ENCODE data around the gene GMCL2.

Gene GMCL2

DNA sequence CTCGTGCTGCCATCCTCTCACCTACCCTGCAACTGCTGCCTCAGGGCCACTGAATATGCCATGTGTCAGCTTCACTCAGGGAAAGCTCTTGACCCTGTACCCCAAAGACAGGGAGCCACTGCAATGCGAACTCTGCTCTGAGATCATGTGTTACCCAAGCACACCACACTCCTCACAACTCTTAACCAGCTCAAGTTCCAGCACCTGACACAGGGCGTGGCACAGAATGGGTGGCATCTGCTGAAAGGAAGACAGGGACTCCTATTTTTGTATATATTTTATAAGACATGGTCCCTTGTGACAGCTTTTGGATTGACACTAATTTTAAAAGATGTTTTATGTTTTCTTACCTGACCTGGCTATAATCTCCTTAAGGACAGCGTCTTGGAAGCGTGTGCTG lies 34.7 kb upstream of the GMCL2 start:
- Histone ChIP-seq H3K27ac (ENCODE audit: low read depth, low read length) (peak overlapping the region; percentile 8; the same call in 1 of the 2 replicates), H3K79me2 (ENCODE audit: control insufficient read depth, low read length) (peaks cover 8% of the 10 kb centered on the region), H3K9me2 (replicated peaks; ENCODE audit: control insufficient read depth, low read length) (no peaks in the 10 kb centered on the region), H3K4me3 (ENCODE audit: low read length) (no peak overlapping the region), H3F3A (ENCODE audit: control insufficient read depth, insufficient read depth) (peaks cover 25% of the 10 kb centered on the region), H3K27me3 (ENCODE audit: control insufficient read depth, low read length) (no peaks in the 10 kb centered on the region), H3K9me3 (ENCODE audit: control insufficient read depth, insufficient read depth, low read length) (no peaks in the 10 kb centered on the region), H3K4me2 (ENCODE audit: low read length) (no peak overlapping the region), H4K20me1 (ENCODE audit: control insufficient read depth, insufficient read depth, low read depth, low read length) (peaks cover 2% of the 10 kb centered on the region; the same call in 1 of the 2 replicates), H3K36me3 (ENCODE audit: control insufficient read depth, low read length) (peaks cover 80% of the 10 kb centered on the region), H3K4me1 (ENCODE audit: control insufficient read depth, low read length) (no peaks in the 10 kb centered on the region)
- TF ChIP-seq, protein P1, sequence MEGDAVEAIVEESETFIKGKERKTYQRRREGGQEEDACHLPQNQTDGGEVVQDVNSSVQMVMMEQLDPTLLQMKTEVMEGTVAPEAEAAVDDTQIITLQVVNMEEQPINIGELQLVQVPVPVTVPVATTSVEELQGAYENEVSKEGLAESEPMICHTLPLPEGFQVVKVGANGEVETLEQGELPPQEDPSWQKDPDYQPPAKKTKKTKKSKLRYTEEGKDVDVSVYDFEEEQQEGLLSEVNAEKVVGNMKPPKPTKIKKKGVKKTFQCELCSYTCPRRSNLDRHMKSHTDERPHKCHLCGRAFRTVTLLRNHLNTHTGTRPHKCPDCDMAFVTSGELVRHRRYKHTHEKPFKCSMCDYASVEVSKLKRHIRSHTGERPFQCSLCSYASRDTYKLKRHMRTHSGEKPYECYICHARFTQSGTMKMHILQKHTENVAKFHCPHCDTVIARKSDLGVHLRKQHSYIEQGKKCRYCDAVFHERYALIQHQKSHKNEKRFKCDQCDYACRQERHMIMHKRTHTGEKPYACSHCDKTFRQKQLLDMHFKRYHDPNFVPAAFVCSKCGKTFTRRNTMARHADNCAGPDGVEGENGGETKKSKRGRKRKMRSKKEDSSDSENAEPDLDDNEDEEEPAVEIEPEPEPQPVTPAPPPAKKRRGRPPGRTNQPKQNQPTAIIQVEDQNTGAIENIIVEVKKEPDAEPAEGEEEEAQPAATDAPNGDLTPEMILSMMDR (IDR thresholded peaks at IDR 0.05; ENCODE audit: low read depth, low read length, poor library complexity, severe bottlenecking): no peak
- TF ChIP-seq EZH2phosphoT487 (IDR thresholded peaks at IDR 0.05; ENCODE audit: borderline replicate concordance, low read length): no peak

DNA sequence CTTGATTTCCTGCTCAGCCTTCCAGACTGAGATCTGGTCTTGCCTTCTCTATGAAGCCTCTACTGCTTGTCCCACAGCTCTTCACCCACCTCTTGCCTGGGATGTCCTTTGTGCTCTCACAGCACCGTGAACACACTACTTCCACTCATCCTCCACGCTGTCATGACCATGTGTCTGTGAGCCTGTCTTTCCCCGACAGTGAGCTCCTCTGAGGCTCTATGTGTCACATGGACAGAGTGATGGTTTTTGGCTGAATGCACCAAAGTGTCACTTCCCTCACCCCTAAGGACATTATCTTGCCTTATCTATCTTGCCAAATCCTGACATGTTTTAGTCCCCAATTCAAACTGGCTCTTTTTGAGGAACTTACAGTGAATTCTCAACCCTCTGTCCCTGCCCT lies 34.1 kb upstream of the GMCL2 start:
- no peak overlapping the region for H3K4me2 ChIP-seq (ENCODE audit: low read length)
- H3K27me3 ChIP-seq (ENCODE audit: control insufficient read depth, low read length): no peaks in the 10 kb centered on the region
- no peaks in the 10 kb centered on the region for H3K9me2 ChIP-seq (replicated peaks; ENCODE audit: control insufficient read depth, low read length)
- H3K4me3 ChIP-seq (ENCODE audit: low read length): no peak overlapping the region
- TF ChIP-seq, protein P1 (IDR thresholded peaks at IDR 0.05; ENCODE audit: low read depth, low read length, poor library complexity, severe bottlenecking): no peak
- no peak for TF ChIP-seq EZH2phosphoT487 (IDR thresholded peaks at IDR 0.05; ENCODE audit: borderline replicate concordance, low read length)
- H3K79me2 ChIP-seq (ENCODE audit: control insufficient read depth, low read length): peaks cover 7% of the 10 kb centered on the region; the same call in 1 of the 2 replicates
- peaks cover 29% of the 10 kb centered on the region for H3F3A ChIP-seq (ENCODE audit: control insufficient read depth, insufficient read depth)
- peak overlapping the region; percentile 8; the same call in 1 of the 2 replicates for H3K27ac ChIP-seq (ENCODE audit: low read depth, low read length)
- peaks cover 3% of the 10 kb centered on the region; the same call in 1 of the 2 replicates for H4K20me1 ChIP-seq (ENCODE audit: control insufficient read depth, insufficient read depth, low read depth, low read length)
- no peaks in the 10 kb centered on the region for H3K9me3 ChIP-seq (ENCODE audit: control insufficient read depth, insufficient read depth, low read length)
- peaks cover 80% of the 10 kb centered on the region for H3K36me3 ChIP-seq (ENCODE audit: control insufficient read depth, low read length)
- H3K4me1 ChIP-seq (ENCODE audit: control insufficient read depth, low read length): peaks cover 2% of the 10 kb centered on the region; the same call in 1 of the 2 replicates

DNA sequence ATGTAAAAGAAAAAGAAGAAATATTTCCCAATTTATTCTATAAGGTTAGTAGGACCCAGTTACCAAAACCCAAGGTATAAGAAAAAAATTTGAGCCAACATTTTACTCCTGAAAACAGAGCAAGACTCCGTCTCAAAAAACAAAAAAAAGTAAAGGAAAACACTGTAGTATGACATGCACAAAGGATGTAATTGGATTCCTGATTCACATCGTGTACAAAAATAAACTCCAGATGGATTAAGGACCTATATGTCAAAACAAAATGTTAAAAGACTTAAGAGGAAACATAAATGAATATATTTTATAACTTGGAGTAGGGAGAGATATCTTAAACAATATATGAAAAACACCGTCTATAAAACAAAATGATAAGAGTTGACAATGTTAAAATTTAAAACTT lies 31.7 kb upstream of the GMCL2 start:
- no peak overlapping the region for H3K4me2 ChIP-seq (ENCODE audit: low read length)
- peaks cover 49% of the 10 kb centered on the region for H3F3A ChIP-seq (ENCODE audit: control insufficient read depth, insufficient read depth)
- H3K4me1 ChIP-seq (ENCODE audit: control insufficient read depth, low read length): peaks cover 6% of the 10 kb centered on the region
- H3K27ac ChIP-seq (ENCODE audit: low read depth, low read length): no peak overlapping the region
- no peaks in the 10 kb centered on the region for H3K9me3 ChIP-seq (ENCODE audit: control insufficient read depth, insufficient read depth, low read length)
- no peaks in the 10 kb centered on the region for H3K9me2 ChIP-seq (replicated peaks; ENCODE audit: control insufficient read depth, low read length)
- no peak for TF ChIP-seq EZH2phosphoT487 (IDR thresholded peaks at IDR 0.05; ENCODE audit: borderline replicate concordance, low read length)
- TF ChIP-seq, protein P1 (IDR thresholded peaks at IDR 0.05; ENCODE audit: low read depth, low read length, poor library complexity, severe bottlenecking): no peak
- H4K20me1 ChIP-seq (ENCODE audit: control insufficient read depth, insufficient read depth, low read depth, low read length): peaks cover 9% of the 10 kb centered on the region; the same call in 1 of the 2 replicates
- H3K36me3 ChIP-seq (ENCODE audit: control insufficient read depth, low read length): peaks cover 81% of the 10 kb centered on the region
- no peaks in the 10 kb centered on the region for H3K27me3 ChIP-seq (ENCODE audit: control insufficient read depth, low read length)
- H3K79me2 ChIP-seq (ENCODE audit: control insufficient read depth, low read length): peaks cover 2% of the 10 kb centered on the region; the same call in 1 of the 2 replicates
- H3K4me3 ChIP-seq (ENCODE audit: low read length): no peak overlapping the region
